HG02884 (cell line): Measurements from ENCODE around the gene PEX26.
"Not testable (repeated sequence)": the region's sequence is repeated elsewhere in the genome, so short reads cannot be mapped to it uniquely, and the experiment has no call there.

Experiments
- ATAC-seq: cut with Tn5 transposase; IDR thresholded peaks from one replicate; pipeline ENCODE4 v1.9.1; 2021; ENCODE audit warnings: mild to moderate bottlenecking, moderate library complexity; ENCODE audit not compliant: unreplicated experiment

Gene PEX26

GRCh38 chr22:18077639-18078328 is at the start of gene PEX26:
Gene PEX26, plus strand, starts transcription at chr22:18077990. Its CDS starts 387 bp downstream, at chr22:18078377.
- peak; percentile 96 for ATAC-seq

- peak; percentile 57 for ATAC-seq
Measured at GRCh38 chr22:18028817-18029527, 48.8 kb upstream of the PEX26 start.

- ATAC-seq = no peak
Measured at GRCh38 chr22:18029686-18030267, 48.0 kb upstream of the PEX26 start.

DNA sequence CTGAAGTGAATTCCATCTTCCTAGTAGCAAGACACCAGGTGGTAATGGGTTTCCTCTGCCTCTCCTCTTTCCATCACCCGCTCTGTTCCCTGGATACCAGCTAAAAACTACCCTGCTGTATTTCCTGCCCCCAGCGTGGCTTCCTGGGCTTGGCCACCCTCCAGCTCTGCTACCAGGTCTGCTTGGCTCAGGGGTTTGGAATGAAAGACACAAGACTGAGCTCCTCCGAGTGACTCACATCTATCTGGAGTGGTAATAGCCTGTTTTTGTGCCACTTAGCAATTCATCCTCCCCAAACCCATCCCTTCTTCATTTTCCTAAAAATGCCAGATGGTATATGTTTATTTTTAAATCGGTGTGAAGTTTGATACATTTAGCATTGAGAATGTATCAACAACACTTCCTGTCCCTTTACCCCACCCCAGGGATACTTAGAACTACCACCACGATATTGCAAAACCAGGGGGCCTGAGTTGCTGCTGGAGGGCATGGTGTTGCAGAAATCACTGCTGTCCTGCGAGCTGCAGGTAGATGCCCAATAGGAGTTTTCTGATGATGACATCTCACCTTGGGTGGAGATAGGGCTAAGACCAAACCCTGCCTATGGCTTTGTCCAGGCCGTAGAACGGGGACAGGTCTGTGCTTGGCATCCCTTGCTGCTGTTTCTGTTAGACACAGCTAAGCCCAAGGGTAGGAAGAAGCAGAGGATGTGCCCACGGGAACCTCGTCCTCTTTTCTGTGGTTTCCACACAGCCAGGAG is 45.9 kb upstream of the PEX26 start:
- ATAC-seq = no peak

DNA sequence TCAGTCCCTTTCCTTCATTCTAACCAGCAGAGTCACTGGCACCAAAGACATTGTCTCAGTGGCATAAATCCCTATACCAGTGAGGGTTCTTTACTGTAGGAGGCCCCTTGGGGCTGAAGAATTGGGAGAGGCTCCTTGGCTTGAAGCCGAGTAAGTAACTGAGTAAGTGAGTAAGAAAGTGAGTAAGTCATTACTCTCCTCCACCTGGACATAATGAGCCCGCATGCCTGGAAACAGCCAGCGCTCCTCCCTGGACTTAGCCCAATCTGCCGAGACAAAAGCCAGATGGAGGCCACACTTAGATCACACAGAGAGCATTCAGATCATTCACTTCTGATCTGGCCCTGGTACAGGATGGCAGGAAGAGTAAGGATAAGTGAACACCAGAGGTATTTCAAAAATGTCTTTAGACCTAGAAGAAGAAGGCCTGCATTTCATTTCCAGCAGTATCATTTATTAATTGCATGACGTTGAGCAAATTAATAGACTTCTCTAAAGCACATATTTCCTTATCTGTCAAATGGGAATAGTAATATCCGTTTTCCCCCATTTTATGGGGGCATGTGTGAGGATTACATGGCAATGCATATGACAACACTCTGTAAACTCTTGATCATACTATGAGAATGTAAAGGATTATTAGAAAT is 45.2 kb upstream of the PEX26 start:
- no peak for ATAC-seq

DNA sequence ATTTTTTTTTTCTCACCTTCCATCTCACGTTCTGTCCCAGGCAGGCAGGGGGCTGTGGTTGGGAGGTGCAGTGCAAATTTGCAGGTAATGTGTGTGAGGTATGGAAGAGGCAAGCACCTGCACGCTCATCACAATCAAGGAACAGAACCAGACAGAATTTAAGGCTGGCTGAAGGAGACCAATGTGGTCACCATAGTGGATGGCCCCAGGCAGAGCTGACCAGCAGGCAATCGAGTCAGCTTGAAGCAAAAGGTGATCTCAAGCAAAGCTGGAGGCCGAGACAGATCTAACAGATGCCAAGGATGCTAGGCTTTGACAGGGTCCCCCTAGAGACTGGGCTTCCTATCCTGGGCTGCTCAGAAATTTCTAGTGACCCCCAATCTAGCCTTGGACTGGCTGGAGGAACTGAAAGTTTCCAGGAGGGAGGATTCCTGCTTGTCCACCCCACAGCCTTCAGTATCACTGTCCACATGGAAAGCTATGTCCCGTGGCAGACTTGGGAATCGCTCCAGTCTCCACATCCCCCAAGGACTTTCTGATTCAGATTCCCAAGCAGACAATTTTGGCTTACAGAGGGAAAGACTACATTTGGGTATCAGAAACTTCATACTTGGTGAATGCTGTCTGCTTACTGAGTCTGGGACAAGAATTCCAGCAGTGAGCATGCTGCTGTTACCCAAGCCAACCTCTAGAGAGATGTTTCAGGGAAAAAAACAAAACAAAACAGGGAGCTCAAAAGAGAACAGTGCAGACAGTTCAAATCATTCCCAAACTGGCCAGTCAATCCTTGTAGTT is 44.4 kb upstream of the PEX26 start:
- ATAC-seq = no peak

- ATAC-seq = no peak
Measured at GRCh38 chr22:18034076-18034475, 43.7 kb upstream of the PEX26 start.

DNA sequence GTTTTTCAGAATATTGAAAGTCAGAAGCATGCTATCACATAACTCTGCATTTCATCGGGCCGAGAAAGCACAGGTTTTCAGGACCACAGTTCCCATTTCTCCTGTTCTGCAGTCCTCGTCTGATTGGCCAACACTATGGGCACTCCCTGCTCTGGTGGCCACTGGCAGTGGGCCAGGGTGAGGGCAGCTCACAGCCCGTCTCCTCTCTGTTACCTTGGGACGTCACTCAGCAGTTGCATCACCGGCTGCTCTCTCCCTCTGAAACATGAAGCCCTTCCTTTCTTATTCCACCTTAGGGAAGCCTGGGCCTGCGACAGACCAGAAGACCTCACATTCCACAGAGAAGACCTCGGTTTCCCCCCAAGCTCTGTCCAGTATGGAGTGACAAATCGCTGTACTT is 42.0 kb upstream of the PEX26 start:
- no peak for ATAC-seq

DNA sequence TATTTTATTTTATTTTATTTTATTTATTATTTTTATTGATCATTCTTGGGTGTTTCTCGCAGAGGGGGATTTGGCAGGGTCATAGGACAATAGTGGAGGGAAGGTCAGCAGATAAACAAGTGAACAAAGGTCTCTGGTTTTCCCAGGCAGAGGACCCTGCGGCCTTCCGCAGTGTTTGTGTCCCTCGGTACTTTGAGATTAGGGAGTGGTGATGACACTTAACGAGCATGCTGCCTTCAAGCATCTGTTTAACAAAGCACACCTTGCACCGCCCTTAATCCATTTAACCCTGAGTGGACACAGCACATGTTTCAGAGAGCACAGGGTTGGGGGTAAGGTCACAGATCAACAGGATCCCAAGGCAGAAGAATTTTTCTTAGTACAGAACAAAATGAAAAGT is 36.9 kb upstream of the PEX26 start:
- ATAC-seq = not testable (repeated sequence)

GRCh38 chr22:18042685-18043084 is 35.1 kb upstream of the PEX26 start:
- ATAC-seq = no peak

- no peak for ATAC-seq
Measured at GRCh38 chr22:18044548-18045271, 33.1 kb upstream of the PEX26 start.

GRCh38 chr22:18045794-18046193 is 32.0 kb upstream of the PEX26 start:
- no peak for ATAC-seq

- ATAC-seq = no peak
Measured at GRCh38 chr22:18048041-18048440, 29.7 kb upstream of the PEX26 start.

DNA sequence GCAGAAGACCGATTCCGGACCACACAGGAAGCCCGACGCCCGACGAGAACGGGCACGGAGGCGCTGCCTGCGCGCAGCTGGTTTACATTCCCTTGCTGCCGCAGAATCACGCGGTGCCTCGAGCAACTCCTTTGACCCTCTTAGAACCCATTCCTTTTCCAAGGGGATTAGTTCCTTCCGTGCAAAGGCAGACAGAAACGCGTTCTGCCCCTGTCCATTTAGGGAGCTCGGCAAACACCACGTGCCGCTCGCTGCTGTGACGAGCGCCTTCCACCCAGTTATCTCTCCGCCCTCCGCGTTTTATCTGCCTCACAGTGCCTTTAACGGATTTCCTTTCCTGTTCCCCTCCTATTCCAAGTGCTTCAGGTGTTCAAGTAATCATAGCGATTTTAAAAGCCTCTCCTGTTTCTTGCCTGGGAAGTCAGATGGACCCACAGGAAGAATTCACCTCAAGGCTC is 29.3 kb upstream of the PEX26 start:
- ATAC-seq = no peak

DNA sequence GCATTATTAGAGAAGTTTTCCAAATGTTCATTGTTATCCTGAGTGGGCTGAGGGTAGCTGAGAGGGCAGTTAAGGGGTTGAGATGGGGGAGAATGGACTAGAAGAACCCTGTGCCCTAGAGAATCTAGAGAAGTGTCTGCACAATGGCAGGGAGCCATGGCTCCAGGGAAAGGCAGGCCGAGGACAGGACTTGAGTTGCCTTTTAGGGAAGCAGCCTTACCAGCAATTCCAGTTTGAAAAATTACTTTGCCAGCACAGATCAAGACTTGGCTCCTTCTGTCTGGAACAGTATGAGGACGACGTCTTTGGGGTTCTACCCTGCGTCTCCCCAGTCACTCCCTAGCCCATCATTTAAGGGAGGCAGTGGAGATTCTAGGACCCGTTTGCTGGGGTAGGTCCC is 27.7 kb upstream of the PEX26 start:
- no peak for ATAC-seq

- ATAC-seq = not testable (repeated sequence)
Measured at GRCh38 chr22:18051113-18051512, 26.7 kb upstream of the PEX26 start.

GRCh38 chr22:18053216-18053946 is 24.4 kb upstream of the PEX26 start:
- not testable (repeated sequence) for ATAC-seq

DNA sequence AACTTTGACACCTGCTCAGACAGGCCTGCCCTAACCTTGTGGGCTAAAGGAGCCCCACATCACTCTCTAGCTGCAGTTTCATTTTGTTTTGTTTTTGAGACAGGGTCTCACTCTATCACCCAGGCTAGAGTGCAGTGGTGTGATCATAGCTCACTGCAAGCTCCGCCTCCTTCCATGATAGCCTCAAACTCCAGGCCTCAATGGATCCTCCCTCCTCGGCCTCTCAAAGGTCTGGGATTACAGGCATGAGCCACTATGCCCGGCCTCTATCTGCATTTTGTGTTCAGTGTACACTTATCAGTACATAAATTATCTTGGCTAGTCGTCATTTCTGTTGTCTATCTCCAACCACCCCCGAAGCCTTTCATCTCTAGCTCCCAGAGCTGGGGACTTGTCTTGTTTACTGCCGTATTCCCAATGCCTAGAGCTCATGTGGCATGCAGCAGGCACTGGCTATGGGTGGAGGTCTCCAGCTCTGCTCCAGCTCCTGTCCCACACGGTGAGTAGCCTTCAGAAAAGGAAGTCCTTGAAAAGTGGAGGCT is 22.1 kb upstream of the PEX26 start:
- no peak for ATAC-seq
